Thyroid gland (tissue), 4 donors: ENCODE measurements around the gene VPS35. TPM values are rescaled to one million over a fixed set of nuclear protein-coding genes. Genes with fewer than 3 reads are reported as not detected.

ENCODE experiments used
- DNase-seq, 2 donors: peaks; one replicate each; pipeline ENCODE4 v3.0.0-alpha.2; 2019
- H3K27ac ChIP-seq, 3 donors: fragments of 200-600 bp; sonication (generic); 1 replicate in 2 of 3; 2 replicates in 1 of 3; pipeline ENCODE4 v1.5.1; 2016 to 2019; ENCODE audit warnings: mild to moderate bottlenecking in 1 of 3, moderate library complexity in 1 of 3
- H3K27me3 ChIP-seq: fragments of 200-600 bp; sonication (generic); one replicate; pipeline ENCODE4 v1.5.1; 2019
- H3K36me3 ChIP-seq, 2 donors: fragments of 200-600 bp; sonication (generic); one replicate each; pipeline ENCODE4 v1.5.1; 2016 to 2019
- H3K4me1 ChIP-seq, 2 donors: fragments of 200-600 bp; sonication (generic); one replicate each; pipeline ENCODE4 v1.5.1; 2017 to 2019
- H3K4me3 ChIP-seq, 3 donors: fragments of 200-600 bp; sonication (generic); replicated peaks in 1 of 3; 1 replicate in 2 of 3; 2 replicates in 1 of 3; pipeline ENCODE4 v1.5.1; 2016; ENCODE audit warnings: mild to moderate bottlenecking in 1 of 3
- H3K9me3 ChIP-seq: fragments of 200-600 bp; sonication (generic); one replicate; pipeline ENCODE4 v1.5.1; 2017
- POLR2A ChIP-seq, 2 donors: fragments of 450-650 bp; IDR thresholded peaks; one replicate each; pipeline ENCODE4 v1.6.1; 2017; ENCODE audit warnings: antibody characterized with exemption in 2 of 2, mild to moderate bottlenecking in 2 of 2, moderate library complexity in 1 of 2
- WGBS, 2 donors: methylation state at CpG; one replicate each; pipeline ENCODE4 v1.1.5; 2017; 5-methylcytosine and 5-hydroxymethylcytosine counted together
- intact Hi-C: fragments of 100-400 bp; cut with DNase I; formaldehyde crosslinking; loops from one replicate; pipeline ENCODE4 v1.15.1; 2023
- total RNA-seq, 4 donors: library from RNA; depleted of rRNA; stranded (reverse); fragments of >200 nt; gene quantifications; one replicate each; pipeline ENCODE4 v1.2.3, GENCODE V29; 2016
- TF ChIP-seq, protein P1 (sequence below), 6 experiments: fragments of 200-600 bp in 3 of 6; fragments of 450-650 bp in 3 of 6; sonication (generic) in 3 of 6; IDR thresholded peaks; one replicate each; pipeline ENCODE4 v1.5.1; 2016 to 2019; ENCODE audit warnings: antibody characterized with exemption in 6 of 6, mild to moderate bottlenecking in 2 of 6, inconsistent platforms in 1 of 6, moderate library complexity in 1 of 6

Gene VPS35
- total RNA-seq, 4 donors from 2014 or later, result 52.8 to 71.6 (median 62.6) TPM

DNA sequence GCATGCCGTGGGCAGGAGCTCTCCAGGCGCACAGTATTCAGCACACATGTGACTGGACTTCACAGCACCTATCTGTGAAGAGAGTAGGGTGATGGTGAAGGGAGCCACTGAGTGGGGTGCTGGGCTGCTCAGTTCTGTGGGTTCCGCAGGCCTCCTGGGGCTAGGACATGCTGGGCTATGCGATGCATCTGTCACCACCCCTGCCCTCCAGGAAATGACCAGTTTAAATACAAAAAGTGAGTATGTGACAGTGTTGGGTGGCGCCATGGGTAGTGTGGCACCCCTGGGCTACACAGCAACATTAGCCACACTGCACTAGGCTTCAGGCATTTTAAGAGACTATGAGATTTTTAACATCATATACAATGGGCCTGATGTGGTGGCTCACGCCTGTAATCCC lies 30.6 kb upstream of the VPS35 start:
- no peaks in the 10 kb centered on the region for H3K9me3 ChIP-seq

DNA sequence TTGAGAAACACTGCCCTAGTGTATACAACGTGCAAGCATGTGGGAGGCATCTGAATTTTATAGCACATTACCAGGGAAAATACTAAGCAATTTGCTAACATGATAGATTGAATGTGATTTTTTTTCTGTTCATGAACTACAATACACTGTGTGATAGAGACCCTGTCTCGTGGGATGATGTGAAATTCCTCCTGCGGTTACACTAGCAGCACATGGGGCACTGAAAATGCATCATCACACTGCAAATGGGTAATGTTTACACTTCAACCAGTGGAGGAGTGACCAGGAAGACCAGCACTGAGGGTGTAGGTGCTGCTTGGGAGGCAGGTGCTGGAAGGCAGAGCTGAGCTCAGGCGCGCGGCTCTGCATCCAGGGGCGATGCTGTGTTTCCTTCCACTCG lies 29.2 kb upstream of the VPS35 start:
- TF ChIP-seq, protein P1, sequence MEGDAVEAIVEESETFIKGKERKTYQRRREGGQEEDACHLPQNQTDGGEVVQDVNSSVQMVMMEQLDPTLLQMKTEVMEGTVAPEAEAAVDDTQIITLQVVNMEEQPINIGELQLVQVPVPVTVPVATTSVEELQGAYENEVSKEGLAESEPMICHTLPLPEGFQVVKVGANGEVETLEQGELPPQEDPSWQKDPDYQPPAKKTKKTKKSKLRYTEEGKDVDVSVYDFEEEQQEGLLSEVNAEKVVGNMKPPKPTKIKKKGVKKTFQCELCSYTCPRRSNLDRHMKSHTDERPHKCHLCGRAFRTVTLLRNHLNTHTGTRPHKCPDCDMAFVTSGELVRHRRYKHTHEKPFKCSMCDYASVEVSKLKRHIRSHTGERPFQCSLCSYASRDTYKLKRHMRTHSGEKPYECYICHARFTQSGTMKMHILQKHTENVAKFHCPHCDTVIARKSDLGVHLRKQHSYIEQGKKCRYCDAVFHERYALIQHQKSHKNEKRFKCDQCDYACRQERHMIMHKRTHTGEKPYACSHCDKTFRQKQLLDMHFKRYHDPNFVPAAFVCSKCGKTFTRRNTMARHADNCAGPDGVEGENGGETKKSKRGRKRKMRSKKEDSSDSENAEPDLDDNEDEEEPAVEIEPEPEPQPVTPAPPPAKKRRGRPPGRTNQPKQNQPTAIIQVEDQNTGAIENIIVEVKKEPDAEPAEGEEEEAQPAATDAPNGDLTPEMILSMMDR (IDR thresholded peaks at IDR 0.05), result no peak
- TF ChIP-seq POLR2A (IDR thresholded peaks at IDR 0.05), result no peak
- no peak for DNase-seq
- Histone ChIP-seq H3K36me3 (no peaks in the 10 kb centered on the region), H3K4me3 (no peak overlapping the region), H3K27me3 (no peaks in the 10 kb centered on the region), H3K4me1 (no peaks in the 10 kb centered on the region), H3K27ac (no peak overlapping the region), H3K9me3 (no peaks in the 10 kb centered on the region)
- 79 to 85% methylated on average over 5 to 8 of the region's 8 CpGs for WGBS, 2 donors
- intact Hi-C loops, result no loop called here

More for the DNA sequence above, 30.6 kb upstream of the VPS35 start:
- H3K27ac ChIP-seq, result no peak overlapping the region
- DNase-seq, result no peak
- no peaks in the 10 kb centered on the region for H3K4me1 ChIP-seq
- H3K4me3 ChIP-seq, result no peak overlapping the region
- no peaks in the 10 kb centered on the region for H3K27me3 ChIP-seq
- TF ChIP-seq, protein P1 (IDR thresholded peaks at IDR 0.05), result no peak
- no peak for TF ChIP-seq POLR2A (IDR thresholded peaks at IDR 0.05)
- intact Hi-C loops, result no loop called here
- H3K36me3 ChIP-seq, result no peaks in the 10 kb centered on the region
- 87 to 100% methylated on average over 6 of the region's 6 CpGs for WGBS, 2 donors

DNA sequence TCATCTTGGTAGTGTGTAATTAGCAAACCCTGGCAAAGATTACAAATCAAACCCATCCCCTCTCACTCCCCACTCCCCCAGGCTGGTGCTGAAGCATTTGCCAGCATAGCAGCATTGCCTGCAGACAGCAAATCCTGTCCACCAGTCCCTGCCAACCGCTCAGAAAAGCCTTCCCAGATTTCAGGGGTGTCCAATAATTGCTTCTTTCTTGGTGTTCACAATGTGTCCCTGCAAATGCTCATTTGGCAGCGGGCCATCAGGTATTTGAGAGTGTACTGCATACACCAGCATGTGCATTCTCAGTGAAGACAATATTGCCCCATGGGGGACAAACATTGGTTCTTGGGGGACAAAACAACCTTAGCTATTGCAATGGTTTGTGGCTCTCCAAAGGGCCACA lies 28.7 kb upstream of the VPS35 start:
- no peak overlapping the region for H3K4me3 ChIP-seq
- intact Hi-C loops, result no loop called here
- no peak for DNase-seq
- H3K27me3 ChIP-seq, result no peaks in the 10 kb centered on the region
- no peaks in the 10 kb centered on the region for H3K36me3 ChIP-seq
- no peaks in the 10 kb centered on the region for H3K4me1 ChIP-seq
- WGBS, 2 donors, result 83 to 85% methylated on average over 2 of the region's 2 CpGs
- H3K9me3 ChIP-seq, result no peaks in the 10 kb centered on the region
- TF ChIP-seq, protein P1 (IDR thresholded peaks at IDR 0.05), result no peak
- no peak for TF ChIP-seq POLR2A (IDR thresholded peaks at IDR 0.05)
- H3K27ac ChIP-seq, result no peak overlapping the region

- H3K9me3 ChIP-seq, result no peaks in the 10 kb centered on the region
- no peak overlapping the region for H3K4me3 ChIP-seq
- WGBS, 2 donors, result 60 to 70% methylated on average over 6 of the region's 6 CpGs
- TF ChIP-seq, protein P1 (IDR thresholded peaks at IDR 0.05), result no peak
- no peak for TF ChIP-seq POLR2A (IDR thresholded peaks at IDR 0.05)
- no peak overlapping the region for H3K27ac ChIP-seq
- intact Hi-C loops, result no loop called here
- H3K36me3 ChIP-seq, result no peaks in the 10 kb centered on the region
- no peaks in the 10 kb centered on the region for H3K4me1 ChIP-seq
- no peak for DNase-seq
- H3K27me3 ChIP-seq, result no peaks in the 10 kb centered on the region
Observed at GRCh38 chr16:46715769-46716305, 26.9 kb upstream of the VPS35 start.

DNA sequence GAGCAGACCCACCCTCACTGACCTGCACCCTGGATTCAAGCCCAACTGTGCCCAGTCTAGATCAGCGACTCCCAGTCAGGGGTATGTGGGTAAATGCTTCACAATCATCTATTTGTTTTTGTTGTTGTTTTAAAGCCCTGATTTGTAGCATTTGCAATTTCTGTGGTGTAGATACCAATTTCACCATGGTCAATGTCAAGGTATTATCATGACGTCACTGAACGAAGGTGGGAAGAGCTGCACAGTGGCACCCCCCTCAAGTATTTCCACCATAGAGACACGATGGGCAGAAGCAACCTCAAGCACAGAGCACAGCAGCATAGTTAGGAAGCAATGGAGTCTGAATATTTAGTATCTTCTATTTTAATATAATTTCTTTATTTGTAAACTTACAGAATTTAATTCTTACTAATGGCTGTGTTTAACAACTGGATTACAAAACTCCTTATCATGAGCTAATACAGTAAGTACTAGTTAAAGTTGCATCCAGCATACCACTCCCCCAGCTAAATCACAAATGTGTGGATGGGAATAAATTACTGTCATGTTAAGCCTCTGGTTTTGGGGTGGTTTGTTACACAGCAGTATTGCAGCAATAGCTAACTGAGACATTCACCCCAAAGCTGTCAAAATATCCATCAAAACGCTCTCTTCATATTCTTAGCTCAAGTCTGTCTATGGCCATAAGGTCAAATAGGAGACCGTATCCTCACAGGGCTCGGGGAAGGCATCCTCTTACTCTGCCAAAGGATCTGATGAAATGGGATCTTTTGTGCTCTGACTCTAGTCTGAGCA lies 26.0 kb upstream of the VPS35 start:
- no peak overlapping the region for H3K27ac ChIP-seq
- TF ChIP-seq, protein P1 (IDR thresholded peaks at IDR 0.05), result no peak
- TF ChIP-seq POLR2A (IDR thresholded peaks at IDR 0.05), result no peak
- no peaks in the 10 kb centered on the region for H3K27me3 ChIP-seq
- H3K4me1 ChIP-seq, result no peaks in the 10 kb centered on the region
- H3K9me3 ChIP-seq, result no peaks in the 10 kb centered on the region
- H3K36me3 ChIP-seq, result no peaks in the 10 kb centered on the region
- WGBS, 2 donors, result 84 to 90% methylated on average over 7 of the region's 7 CpGs
- DNase-seq, result no peak
- no peak overlapping the region for H3K4me3 ChIP-seq
- intact Hi-C loops, result no loop called here
